Measurements from ENCODE around the gene OR5AU1.

DNA sequence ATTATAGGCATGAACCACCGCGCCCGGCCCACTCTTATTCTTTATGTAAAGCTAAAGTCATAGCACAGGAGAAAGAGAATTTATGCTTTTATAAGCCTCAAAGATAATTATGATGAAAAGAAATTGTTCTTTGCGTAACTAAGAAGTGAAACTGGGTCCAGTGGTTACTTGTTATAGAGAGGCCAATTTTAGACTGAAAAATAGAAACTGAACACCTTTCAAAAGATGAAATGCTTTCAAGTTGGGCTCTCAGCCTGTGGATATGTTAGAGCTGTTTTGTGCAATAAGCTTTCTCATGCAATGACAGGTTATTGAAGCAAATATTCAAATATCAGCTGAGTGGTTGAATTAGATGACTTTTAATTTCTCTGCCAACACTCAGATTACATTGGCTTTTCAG, 47.1 kb downstream of the OR5AU1 start:
- TF ChIP-seq CTCF (conservative IDR thresholded peaks at IDR 0.05) (no peak), ZFX (IDR thresholded peaks at IDR 0.05) (no peak)
